HG02571 (cell line): Measurements from ENCODE around the gene UXT.
"Not testable (repeated sequence)": the region's sequence is repeated elsewhere in the genome, so short reads cannot be mapped to it uniquely, and the experiment has no call there.

Experiments used
- ATAC-seq: cut with Tn5 transposase; IDR thresholded peaks from one replicate; pipeline ENCODE4 v1.9.1; 2021; ENCODE audit warnings: mild to moderate bottlenecking, moderate library complexity; ENCODE audit not compliant: unreplicated experiment

UXT gene

GRCh38 chrX:47618923-47619485 lies 40.0 kb downstream of the UXT start:
- ATAC-seq: no peak

- no peak for ATAC-seq
Measured at GRCh38 chrX:47614618-47615017, 44.4 kb downstream of the UXT start.

- ATAC-seq: no peak
Measured at GRCh38 chrX:47613082-47613481, 45.9 kb downstream of the UXT start.

GRCh38 chrX:47612418-47612817 lies 46.6 kb downstream of the UXT start:
- no peak for ATAC-seq

GRCh38 chrX:47611926-47612325 lies 47.1 kb downstream of the UXT start:
- ATAC-seq: no peak

- ATAC-seq: no peak
Measured at GRCh38 chrX:47611489-47611888, 47.5 kb downstream of the UXT start.

GRCh38 chrX:47610511-47610910 lies 48.5 kb downstream of the UXT start:
- no peak for ATAC-seq

GRCh38 chrX:47608130-47608810 lies 50.7 kb downstream of the UXT start:
- ATAC-seq: no peak

GRCh38 chrX:47607091-47607490 lies 51.9 kb downstream of the UXT start:
- ATAC-seq: no peak

GRCh38 chrX:47605024-47605423 lies 54.0 kb downstream of the UXT start:
- ATAC-seq: no peak

GRCh38 chrX:47603125-47603524 lies 55.9 kb downstream of the UXT start:
- ATAC-seq: not testable (repeated sequence)
